Measurements from ENCODE around the gene TNNI3K.

The TNNI3K gene

GRCh38 chr1:74314438-74314837 is 79.3 kb downstream of the TNNI3K start:
- DNase-seq = no peak

GRCh38 chr1:74316302-74316701 is 81.1 kb downstream of the TNNI3K start:
- DNase-seq = no peak

- DNase-seq = no peak
These were observed 82.5 kb downstream of the TNNI3K start for GRCh38 chr1:74317663-74318062.

- peak; percentile 7 for DNase-seq
These were observed 88.8 kb downstream of the TNNI3K start for GRCh38 chr1:74323937-74324473.

GRCh38 chr1:74324684-74325448 is 89.7 kb downstream of the TNNI3K start:
- no peak for DNase-seq

- no peak for DNase-seq
These were observed 93.7 kb downstream of the TNNI3K start for GRCh38 chr1:74328851-74329250.

GRCh38 chr1:74333244-74333643 is 98.1 kb downstream of the TNNI3K start:
- no peak for DNase-seq

- no peak for DNase-seq
These were observed 99.0 kb downstream of the TNNI3K start for GRCh38 chr1:74334147-74334546.

- DNase-seq = no peak
These were observed 105.5 kb downstream of the TNNI3K start for GRCh38 chr1:74340656-74341055.

GRCh38 chr1:74341702-74342339 is 106.6 kb downstream of the TNNI3K start:
- DNase-seq = no peak

GRCh38 chr1:74343216-74343615 is 108.0 kb downstream of the TNNI3K start:
- DNase-seq = peak; percentile 68

GRCh38 chr1:74344387-74344786 is 109.2 kb downstream of the TNNI3K start:
- no peak for DNase-seq

GRCh38 chr1:74356493-74356892 is 121.3 kb downstream of the TNNI3K start:
- DNase-seq = no peak

- DNase-seq = peak; percentile 15
These were observed 122.0 kb downstream of the TNNI3K start for GRCh38 chr1:74357150-74357549.

GRCh38 chr1:74357756-74358155 is 122.6 kb downstream of the TNNI3K start:
- DNase-seq = peak; percentile 55

- no peak for DNase-seq
These were observed 127.5 kb downstream of the TNNI3K start for GRCh38 chr1:74362691-74363090.

GRCh38 chr1:74363220-74363619 is 128.0 kb downstream of the TNNI3K start:
- no peak for DNase-seq

- DNase-seq = no peak
These were observed 132.1 kb downstream of the TNNI3K start for GRCh38 chr1:74367175-74367813.

- no peak for DNase-seq
These were observed 133.1 kb downstream of the TNNI3K start for GRCh38 chr1:74368335-74368734.

GRCh38 chr1:74375376-74375775 is 140.2 kb downstream of the TNNI3K start:
- no peak for DNase-seq

- no peak for DNase-seq
These were observed 145.1 kb downstream of the TNNI3K start for GRCh38 chr1:74380252-74380651.

GRCh38 chr1:74388855-74389254 is 153.7 kb downstream of the TNNI3K start:
- DNase-seq = no peak

- DNase-seq = no peak
These were observed 157.0 kb downstream of the TNNI3K start for GRCh38 chr1:74392186-74392585.

- no peak for DNase-seq
These were observed 157.7 kb downstream of the TNNI3K start for GRCh38 chr1:74392840-74393239.
